SK-N-SH treated with all-trans-retinoic acid at 6 μM for 48 hours (cell line): ENCODE measurements around the gene SAXO1.

Experiments used
- ATAC-seq: fragments of 200-7000 bp; cut with Tn5 transposase; 3 replicates; pipeline ENCODE4 v1.9.1; 2020; ENCODE audit warnings: mild to moderate bottlenecking, moderate library complexity
- ARNTL ChIP-seq: fragments of 450-650 bp; formaldehyde crosslinking; IDR thresholded peaks from 2 replicates; pipeline ENCODE4 v1.5.0; 2020; ENCODE audit warnings: low read depth, mild to moderate bottlenecking, moderate library complexity, borderline replicate concordance
- CREB5 ChIP-seq: fragments of 250-450 bp; sonication (Bioruptor Pico); IDR thresholded peaks from 2 replicates; pipeline ENCODE4 v1.5.1; 2020; ENCODE audit warnings: low read depth, mild to moderate bottlenecking, moderate library complexity
- CSDC2 ChIP-seq: fragments of 250-450 bp; sonication (Bioruptor Pico); IDR thresholded peaks from 2 replicates; pipeline ENCODE4 v1.5.0; 2020; ENCODE audit warnings: mild to moderate bottlenecking, moderate library complexity
- ESRRG ChIP-seq: fragments of 250-450 bp; sonication (Bioruptor Pico); IDR thresholded peaks from 2 replicates; pipeline ENCODE4 v1.6.1; 2021; ENCODE audit warnings: mild to moderate bottlenecking
- GLIS3 ChIP-seq: fragments of 250-450 bp; sonication (Bioruptor Pico); IDR thresholded peaks from 2 replicates; pipeline ENCODE4 v1.5.0; 2020; ENCODE audit warnings: mild to moderate bottlenecking, moderate library complexity
- ISL1 ChIP-seq: fragments of 250-450 bp; sonication (Bioruptor Pico); IDR thresholded peaks from 2 replicates; pipeline ENCODE4 v2.1.2; 2022; ENCODE audit warnings: mild to moderate bottlenecking, moderate library complexity
- OSR1 ChIP-seq: fragments of 250-450 bp; sonication (Bioruptor Pico); IDR thresholded peaks from 2 replicates; pipeline ENCODE4 v1.8.0; 2022; ENCODE audit warnings: moderate library complexity, mild to moderate bottlenecking, inconsistent platforms
- PATZ1 ChIP-seq: fragments of 250-450 bp; sonication (Bioruptor Pico); IDR thresholded peaks from 2 replicates; pipeline ENCODE4 v1.8.0; 2020; ENCODE audit warnings: mild to moderate bottlenecking, moderate library complexity, borderline replicate concordance
- POU6F1 ChIP-seq: fragments of 250-450 bp; sonication (Bioruptor Pico); IDR thresholded peaks from 2 replicates; pipeline ENCODE4 v1.8.0; 2021; ENCODE audit warnings: low read depth, mild to moderate bottlenecking, moderate library complexity, borderline replicate concordance
- RARB ChIP-seq: fragments of 250-450 bp; sonication (Bioruptor Pico); IDR thresholded peaks from 2 replicates; pipeline ENCODE4 v1.8.0; 2021; ENCODE audit warnings: mild to moderate bottlenecking, moderate library complexity
- SNAI2 ChIP-seq: fragments of 250-450 bp; sonication (Bioruptor Pico); IDR thresholded peaks from 2 replicates; pipeline ENCODE4 v1.5.0; 2020; ENCODE audit warnings: mild to moderate bottlenecking, moderate library complexity
- TCF4 ChIP-seq: fragments of 250-450 bp; sonication (Bioruptor Pico); IDR thresholded peaks from 2 replicates; pipeline ENCODE4 v1.8.0; 2021; ENCODE audit warnings: mild to moderate bottlenecking, moderate library complexity, borderline replicate concordance
- TOX ChIP-seq: fragments of 250-450 bp; sonication (Bioruptor Pico); IDR thresholded peaks from 2 replicates; pipeline ENCODE4 v1.8.0; 2021; ENCODE audit warnings: mild to moderate bottlenecking, moderate library complexity, borderline replicate concordance
- TSHZ2 ChIP-seq: fragments of 250-450 bp; sonication (Bioruptor Pico); IDR thresholded peaks from 2 replicates; pipeline ENCODE4 v1.5.0; 2020; ENCODE audit warnings: mild to moderate bottlenecking, moderate library complexity
- ZC3H10 ChIP-seq: fragments of 250-450 bp; sonication (Bioruptor Pico); IDR thresholded peaks from 2 replicates; pipeline ENCODE4 v1.5.1; 2021; ENCODE audit warnings: mild to moderate bottlenecking, moderate library complexity
- ZFP3 ChIP-seq: fragments of 250-450 bp; sonication (Bioruptor Pico); IDR thresholded peaks from 2 replicates; pipeline ENCODE4 v1.5.0; 2020; ENCODE audit warnings: mild to moderate bottlenecking, moderate library complexity
- ZNF565 ChIP-seq: fragments of 450-650 bp; formaldehyde crosslinking; conservative IDR thresholded peaks from 2 replicates; pipeline ENCODE4 v1.5.0; 2020; ENCODE audit warnings: low read depth, mild to moderate bottlenecking, moderate library complexity

SAXO1 gene

GRCh38 chr9:18969128-18969527 is 63.9 kb downstream of the SAXO1 start (continued):
- no peak for TF ChIP-seq TSHZ2 (CRISPR knock-in tag)
- no peak for TF ChIP-seq OSR1
- TF ChIP-seq ISL1 (CRISPR knock-in tag), result no peak
- no peak for TF ChIP-seq CSDC2 (CRISPR knock-in tag)
- no peak for TF ChIP-seq ARNTL (CRISPR knock-in tag)
- TF ChIP-seq POU6F1 (CRISPR knock-in tag), result no peak
- no peak for TF ChIP-seq ZNF565 (CRISPR knock-in tag)
- no peak for TF ChIP-seq GLIS3 (CRISPR knock-in tag)
- no peak for TF ChIP-seq TOX (CRISPR knock-in tag)

- no peak for TF ChIP-seq ISL1 (CRISPR knock-in tag)
- no peak for TF ChIP-seq PATZ1
- no peak for TF ChIP-seq ZC3H10 (CRISPR knock-in tag)
- no peak for TF ChIP-seq GLIS3 (CRISPR knock-in tag)
- no peak for TF ChIP-seq OSR1
- no peak for TF ChIP-seq CSDC2 (CRISPR knock-in tag)
- TF ChIP-seq CREB5 (CRISPR knock-in tag), result no peak
- no peak for TF ChIP-seq RARB (CRISPR knock-in tag)
- TF ChIP-seq SNAI2, result no peak
- TF ChIP-seq ZFP3, result no peak
- no peak for TF ChIP-seq TSHZ2 (CRISPR knock-in tag)
- no peak for TF ChIP-seq POU6F1 (CRISPR knock-in tag)
- TF ChIP-seq TOX (CRISPR knock-in tag), result no peak
- TF ChIP-seq ESRRG (CRISPR knock-in tag), result no peak
- no peak for ATAC-seq
Observed at GRCh38 chr9:18955626-18956025, 77.4 kb downstream of the SAXO1 start.

- TF ChIP-seq PATZ1 (no peak), CSDC2 (CRISPR knock-in tag) (no peak), GLIS3 (CRISPR knock-in tag) (no peak), TCF4 (no peak)
- ATAC-seq, result no peak
Observed at GRCh38 chr9:18951936-18952335, 81.1 kb downstream of the SAXO1 start.
